GM23338 (cell line): Measurements from ENCODE around the gene MAGI1.

Experiments
- POLR2AphosphoS5 ChIP-seq: IDR thresholded peaks from 2 replicates; pipeline ENCODE4 v1.6.1; 2016; ENCODE audit warnings: antibody characterized with exemption, low read depth
- TF ChIP-seq, protein P1 (sequence below), 2 experiments: fragments of 200-600 bp in 1 of 2; sonication (generic) in 1 of 2; conservative IDR thresholded peaks; 2 replicates each; pipeline versions ENCODE4 v1.5.1 to v1.6.1; 2016 to 2017; ENCODE audit warnings: antibody characterized with exemption in 2 of 2, low read depth in 2 of 2, mild to moderate bottlenecking in 2 of 2, moderate library complexity in 1 of 2

DNA sequence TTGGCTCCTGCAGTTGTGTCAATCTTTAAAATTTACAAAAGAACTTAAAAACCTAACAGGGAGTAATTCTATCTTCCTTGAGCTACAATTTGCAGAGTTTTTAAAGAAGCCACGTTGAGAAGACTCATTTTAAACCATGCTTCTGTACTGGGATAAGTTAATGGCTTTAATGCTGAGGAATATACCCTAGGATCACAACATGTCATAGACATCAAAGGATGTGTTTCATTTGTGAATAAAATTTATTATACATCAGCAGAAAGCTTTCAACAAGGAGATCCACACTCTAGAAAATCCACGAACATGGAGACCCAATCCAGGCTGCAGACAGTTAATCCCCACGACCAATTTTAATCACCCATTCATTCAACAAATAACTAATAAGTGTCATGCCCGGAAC, 297.2 kb downstream of the MAGI1 start:
- TF ChIP-seq, protein P1, sequence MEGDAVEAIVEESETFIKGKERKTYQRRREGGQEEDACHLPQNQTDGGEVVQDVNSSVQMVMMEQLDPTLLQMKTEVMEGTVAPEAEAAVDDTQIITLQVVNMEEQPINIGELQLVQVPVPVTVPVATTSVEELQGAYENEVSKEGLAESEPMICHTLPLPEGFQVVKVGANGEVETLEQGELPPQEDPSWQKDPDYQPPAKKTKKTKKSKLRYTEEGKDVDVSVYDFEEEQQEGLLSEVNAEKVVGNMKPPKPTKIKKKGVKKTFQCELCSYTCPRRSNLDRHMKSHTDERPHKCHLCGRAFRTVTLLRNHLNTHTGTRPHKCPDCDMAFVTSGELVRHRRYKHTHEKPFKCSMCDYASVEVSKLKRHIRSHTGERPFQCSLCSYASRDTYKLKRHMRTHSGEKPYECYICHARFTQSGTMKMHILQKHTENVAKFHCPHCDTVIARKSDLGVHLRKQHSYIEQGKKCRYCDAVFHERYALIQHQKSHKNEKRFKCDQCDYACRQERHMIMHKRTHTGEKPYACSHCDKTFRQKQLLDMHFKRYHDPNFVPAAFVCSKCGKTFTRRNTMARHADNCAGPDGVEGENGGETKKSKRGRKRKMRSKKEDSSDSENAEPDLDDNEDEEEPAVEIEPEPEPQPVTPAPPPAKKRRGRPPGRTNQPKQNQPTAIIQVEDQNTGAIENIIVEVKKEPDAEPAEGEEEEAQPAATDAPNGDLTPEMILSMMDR (conservative IDR thresholded peaks at IDR 0.05; ENCODE audit: low read depth in 2 of 2): no peak
- TF ChIP-seq POLR2AphosphoS5: no peak
